ENCODE results near the gene TECTB.

- TF ChIP-seq CTCF (IDR thresholded peaks at IDR 0.05; ENCODE audit: borderline replicate concordance, extremely low read depth, low read length, poor library complexity, severe bottlenecking) (no peak), EZH2 (IDR thresholded peaks at IDR 0.05; ENCODE audit: borderline replicate concordance, low read depth, low read length, severe bottlenecking) (no peak)
Measured at GRCh38 chr10:112244197-112244596, 39.0 kb upstream of the TECTB start.

Measured in DND-41 (cell line).